ENCODE data around the gene SVIL. TPM values are rescaled to one million over a fixed set of nuclear protein-coding genes. Genes with fewer than 3 reads are reported as not detected.
A peak's percentile ranks its signal among the peaks of the same experiment; 100 is the strongest.

Gene SVIL
- polyA plus RNA-seq, 1 donor from 2014 or later = 7.3 TPM

DNA sequence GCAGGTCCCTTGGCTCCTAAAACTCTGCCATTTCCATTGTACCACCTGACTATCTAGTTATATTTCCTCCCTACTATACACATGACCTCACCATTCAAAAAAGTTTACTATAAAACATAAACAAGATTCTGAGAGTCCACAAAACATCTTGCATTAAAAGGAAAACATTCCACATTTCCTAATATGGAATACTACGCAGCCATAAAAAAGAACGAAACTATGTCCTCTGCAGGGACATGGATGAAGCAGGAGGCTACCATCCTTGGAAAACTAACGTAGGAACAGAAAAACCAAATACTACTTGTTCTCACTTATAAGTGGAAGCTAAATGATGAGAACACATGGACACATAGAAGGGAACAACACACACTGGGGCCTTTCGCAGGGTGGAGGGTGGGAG lies 48.3 kb downstream of the SVIL start:
- peaks cover 4% of the 10 kb centered on the region for H3K79me2 ChIP-seq (replicated peaks; ENCODE audit: insufficient read depth, low read length)
- no peaks in the 10 kb centered on the region for H3K36me3 ChIP-seq (ENCODE audit: insufficient read depth, low read length)
- H3K4me3 ChIP-seq (ENCODE audit: low read length) = no peak overlapping the region
- no peaks in the 10 kb centered on the region for H3K27me3 ChIP-seq (ENCODE audit: insufficient read depth, low read depth, low read length)
- H3F3A ChIP-seq (ENCODE audit: insufficient read depth, low read length, poor library complexity, severe bottlenecking) = no peaks in the 10 kb centered on the region
- H2AFZ ChIP-seq (ENCODE audit: low read depth, low read length) = no peak overlapping the region
- H3K9me3 ChIP-seq (ENCODE audit: low read length) = no peaks in the 10 kb centered on the region
- H4K20me1 ChIP-seq (ENCODE audit: insufficient read depth) = no peaks in the 10 kb centered on the region
- TF ChIP-seq EP300 (conservative IDR thresholded peaks at IDR 0.05; ENCODE audit: poor library complexity, severe bottlenecking) = no peak
- TF ChIP-seq POLR2AphosphoS5 (IDR thresholded peaks at IDR 0.05) = no peak
- no peak for TF ChIP-seq EZH2 (IDR thresholded peaks at IDR 0.05; ENCODE audit: borderline replicate concordance, insufficient read depth, low read length, poor library complexity, severe bottlenecking)
- no peak for TF ChIP-seq MXI1 (conservative IDR thresholded peaks at IDR 0.05; ENCODE audit: poor library complexity, severe bottlenecking)
- TF ChIP-seq, protein P1, sequence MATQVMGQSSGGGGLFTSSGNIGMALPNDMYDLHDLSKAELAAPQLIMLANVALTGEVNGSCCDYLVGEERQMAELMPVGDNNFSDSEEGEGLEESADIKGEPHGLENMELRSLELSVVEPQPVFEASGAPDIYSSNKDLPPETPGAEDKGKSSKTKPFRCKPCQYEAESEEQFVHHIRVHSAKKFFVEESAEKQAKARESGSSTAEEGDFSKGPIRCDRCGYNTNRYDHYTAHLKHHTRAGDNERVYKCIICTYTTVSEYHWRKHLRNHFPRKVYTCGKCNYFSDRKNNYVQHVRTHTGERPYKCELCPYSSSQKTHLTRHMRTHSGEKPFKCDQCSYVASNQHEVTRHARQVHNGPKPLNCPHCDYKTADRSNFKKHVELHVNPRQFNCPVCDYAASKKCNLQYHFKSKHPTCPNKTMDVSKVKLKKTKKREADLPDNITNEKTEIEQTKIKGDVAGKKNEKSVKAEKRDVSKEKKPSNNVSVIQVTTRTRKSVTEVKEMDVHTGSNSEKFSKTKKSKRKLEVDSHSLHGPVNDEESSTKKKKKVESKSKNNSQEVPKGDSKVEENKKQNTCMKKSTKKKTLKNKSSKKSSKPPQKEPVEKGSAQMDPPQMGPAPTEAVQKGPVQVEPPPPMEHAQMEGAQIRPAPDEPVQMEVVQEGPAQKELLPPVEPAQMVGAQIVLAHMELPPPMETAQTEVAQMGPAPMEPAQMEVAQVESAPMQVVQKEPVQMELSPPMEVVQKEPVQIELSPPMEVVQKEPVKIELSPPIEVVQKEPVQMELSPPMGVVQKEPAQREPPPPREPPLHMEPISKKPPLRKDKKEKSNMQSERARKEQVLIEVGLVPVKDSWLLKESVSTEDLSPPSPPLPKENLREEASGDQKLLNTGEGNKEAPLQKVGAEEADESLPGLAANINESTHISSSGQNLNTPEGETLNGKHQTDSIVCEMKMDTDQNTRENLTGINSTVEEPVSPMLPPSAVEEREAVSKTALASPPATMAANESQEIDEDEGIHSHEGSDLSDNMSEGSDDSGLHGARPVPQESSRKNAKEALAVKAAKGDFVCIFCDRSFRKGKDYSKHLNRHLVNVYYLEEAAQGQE (IDR thresholded peaks at IDR 0.05; ENCODE audit: borderline replicate concordance) = no peak
- TF ChIP-seq, protein P2, sequence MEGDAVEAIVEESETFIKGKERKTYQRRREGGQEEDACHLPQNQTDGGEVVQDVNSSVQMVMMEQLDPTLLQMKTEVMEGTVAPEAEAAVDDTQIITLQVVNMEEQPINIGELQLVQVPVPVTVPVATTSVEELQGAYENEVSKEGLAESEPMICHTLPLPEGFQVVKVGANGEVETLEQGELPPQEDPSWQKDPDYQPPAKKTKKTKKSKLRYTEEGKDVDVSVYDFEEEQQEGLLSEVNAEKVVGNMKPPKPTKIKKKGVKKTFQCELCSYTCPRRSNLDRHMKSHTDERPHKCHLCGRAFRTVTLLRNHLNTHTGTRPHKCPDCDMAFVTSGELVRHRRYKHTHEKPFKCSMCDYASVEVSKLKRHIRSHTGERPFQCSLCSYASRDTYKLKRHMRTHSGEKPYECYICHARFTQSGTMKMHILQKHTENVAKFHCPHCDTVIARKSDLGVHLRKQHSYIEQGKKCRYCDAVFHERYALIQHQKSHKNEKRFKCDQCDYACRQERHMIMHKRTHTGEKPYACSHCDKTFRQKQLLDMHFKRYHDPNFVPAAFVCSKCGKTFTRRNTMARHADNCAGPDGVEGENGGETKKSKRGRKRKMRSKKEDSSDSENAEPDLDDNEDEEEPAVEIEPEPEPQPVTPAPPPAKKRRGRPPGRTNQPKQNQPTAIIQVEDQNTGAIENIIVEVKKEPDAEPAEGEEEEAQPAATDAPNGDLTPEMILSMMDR (IDR thresholded peaks at IDR 0.05; ENCODE audit: poor library complexity, severe bottlenecking) = no peak
- TF ChIP-seq RAD21 (conservative IDR thresholded peaks at IDR 0.05) = no peak
- TF ChIP-seq SMC3 (conservative IDR thresholded peaks at IDR 0.05; ENCODE audit: poor library complexity) = no peak
- no peak for TF ChIP-seq TAF1 (IDR thresholded peaks at IDR 0.05; ENCODE audit: low read depth)
- no peak overlapping the region for H3K27ac ChIP-seq (ENCODE audit: low read length)
- no peak overlapping the region for H3K4me2 ChIP-seq (ENCODE audit: low read length)
- H3K9ac ChIP-seq (ENCODE audit: low read length) = no peak overlapping the region
- no peaks in the 10 kb centered on the region for H3K9me2 ChIP-seq (ENCODE audit: insufficient read depth, low read length)

DNA sequence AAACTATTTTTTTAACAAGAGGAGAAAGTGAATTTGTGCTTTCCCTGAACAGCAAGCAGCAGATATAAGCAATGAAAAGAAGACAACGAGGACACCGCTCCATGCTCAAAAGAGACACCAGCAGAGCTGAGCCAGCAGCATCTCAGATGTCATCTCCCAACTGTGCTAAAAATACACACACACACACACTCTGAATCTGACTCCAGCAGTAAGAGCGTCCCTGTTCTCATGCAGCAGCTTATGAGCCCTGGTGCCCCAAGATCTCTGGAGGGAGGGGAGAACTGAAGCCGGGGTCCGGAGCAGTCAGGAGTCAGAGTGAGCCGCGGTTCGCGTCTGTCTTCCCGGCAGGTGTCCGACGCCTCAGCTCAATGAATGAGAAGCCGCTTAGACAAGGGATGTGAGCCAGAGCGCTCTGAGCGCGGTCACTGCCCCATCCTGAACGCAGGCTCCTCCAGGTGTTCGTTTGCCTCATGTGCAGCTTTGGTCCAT lies 49.2 kb downstream of the SVIL start:
- Histone ChIP-seq H3K27ac (ENCODE audit: low read length) (no peak overlapping the region), H3K27me3 (ENCODE audit: insufficient read depth, low read depth, low read length) (no peaks in the 10 kb centered on the region), H3K4me3 (ENCODE audit: low read length) (peak overlapping the region; percentile 45), H3K79me2 (replicated peaks; ENCODE audit: insufficient read depth, low read length) (peaks cover 4% of the 10 kb centered on the region), H2AFZ (ENCODE audit: low read depth, low read length) (no peak overlapping the region), H3F3A (ENCODE audit: insufficient read depth, low read length, poor library complexity, severe bottlenecking) (no peaks in the 10 kb centered on the region), H4K20me1 (ENCODE audit: insufficient read depth) (no peaks in the 10 kb centered on the region), H3K36me3 (ENCODE audit: insufficient read depth, low read length) (no peaks in the 10 kb centered on the region), H3K9me3 (ENCODE audit: low read length) (no peaks in the 10 kb centered on the region), H3K9me2 (ENCODE audit: insufficient read depth, low read length) (no peaks in the 10 kb centered on the region), H3K9ac (ENCODE audit: low read length) (no peak overlapping the region), H3K4me2 (ENCODE audit: low read length) (no peak overlapping the region)
- TF ChIP-seq, protein P2 (IDR thresholded peaks at IDR 0.05; ENCODE audit: poor library complexity, severe bottlenecking) = no peak
- TF ChIP-seq EP300 (conservative IDR thresholded peaks at IDR 0.05; ENCODE audit: poor library complexity, severe bottlenecking) = no peak
- no peak for TF ChIP-seq POLR2AphosphoS5 (IDR thresholded peaks at IDR 0.05)
- TF ChIP-seq TAF1 (IDR thresholded peaks at IDR 0.05; ENCODE audit: low read depth) = no peak
- TF ChIP-seq, protein P1 (IDR thresholded peaks at IDR 0.05; ENCODE audit: borderline replicate concordance) = no peak
- no peak for TF ChIP-seq MXI1 (conservative IDR thresholded peaks at IDR 0.05; ENCODE audit: poor library complexity, severe bottlenecking)
- no peak for TF ChIP-seq RAD21 (conservative IDR thresholded peaks at IDR 0.05)
- TF ChIP-seq SMC3 (conservative IDR thresholded peaks at IDR 0.05; ENCODE audit: poor library complexity) = no peak
- no peak for TF ChIP-seq EZH2 (IDR thresholded peaks at IDR 0.05; ENCODE audit: borderline replicate concordance, insufficient read depth, low read length, poor library complexity, severe bottlenecking)
